ENCODE measurements around the gene INSIG2.

Gene INSIG2

DNA sequence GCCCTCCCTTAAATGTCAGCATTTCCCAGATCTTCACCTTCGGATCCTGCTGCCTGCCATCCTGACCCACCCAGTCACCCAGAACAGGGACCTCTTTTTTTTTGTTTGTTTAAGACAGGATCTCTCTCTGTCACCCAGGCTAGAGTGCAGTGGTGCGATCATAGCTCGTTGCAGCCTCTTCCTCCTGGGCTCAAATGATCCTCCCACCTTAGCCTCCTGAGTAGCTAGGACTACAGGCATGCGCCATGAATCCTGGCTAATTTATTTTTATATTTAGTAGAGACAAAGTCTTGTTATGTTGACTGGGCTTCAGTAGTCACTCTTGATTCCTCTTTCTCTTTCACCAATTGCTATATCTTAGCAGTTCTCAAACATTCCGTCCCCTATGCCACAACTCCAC is 39.0 kb downstream of the INSIG2 start:
- DNase-seq (ENCODE audit: low spot score): no peak

DNA sequence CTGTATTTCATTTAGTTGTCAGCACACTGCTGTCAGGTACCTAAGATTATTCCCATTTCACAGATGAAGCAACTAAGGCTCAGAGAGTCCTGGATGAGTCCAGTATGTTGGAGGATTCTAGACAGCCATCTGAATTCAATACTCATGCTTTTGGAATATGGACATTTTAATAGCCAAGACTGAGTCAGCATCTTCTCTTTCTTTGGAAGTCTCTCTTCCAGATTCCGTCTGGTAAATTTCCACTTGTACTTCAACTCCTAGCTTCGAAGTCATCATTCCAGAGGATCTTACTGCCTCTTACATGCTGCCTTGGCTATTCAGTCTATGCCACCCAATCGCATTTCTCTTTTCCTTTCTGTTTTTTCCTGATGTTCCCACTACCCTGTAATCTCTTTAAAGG is 40.6 kb downstream of the INSIG2 start:
- DNase-seq (ENCODE audit: low spot score): no peak

DNA sequence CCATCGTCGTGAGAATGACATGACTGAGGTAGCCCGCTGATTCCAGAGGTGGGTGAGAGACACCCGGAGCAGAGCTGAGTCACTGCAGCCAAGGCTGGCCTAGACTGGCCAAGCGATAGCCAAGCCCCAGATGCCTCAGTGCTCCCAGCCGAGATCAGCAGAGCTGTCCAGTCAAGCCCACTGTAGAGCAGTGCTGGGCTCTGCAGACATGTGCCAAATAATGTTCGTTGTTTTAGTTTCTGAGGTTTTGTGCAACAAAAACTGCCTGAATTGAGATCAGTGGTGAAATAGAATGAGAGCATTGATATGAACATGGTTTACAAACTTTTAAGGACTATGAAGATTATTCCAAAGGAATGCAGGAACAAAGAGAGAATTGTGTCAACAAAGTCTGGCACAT is 42.1 kb downstream of the INSIG2 start:
- no peak for DNase-seq (ENCODE audit: low spot score)

DNA sequence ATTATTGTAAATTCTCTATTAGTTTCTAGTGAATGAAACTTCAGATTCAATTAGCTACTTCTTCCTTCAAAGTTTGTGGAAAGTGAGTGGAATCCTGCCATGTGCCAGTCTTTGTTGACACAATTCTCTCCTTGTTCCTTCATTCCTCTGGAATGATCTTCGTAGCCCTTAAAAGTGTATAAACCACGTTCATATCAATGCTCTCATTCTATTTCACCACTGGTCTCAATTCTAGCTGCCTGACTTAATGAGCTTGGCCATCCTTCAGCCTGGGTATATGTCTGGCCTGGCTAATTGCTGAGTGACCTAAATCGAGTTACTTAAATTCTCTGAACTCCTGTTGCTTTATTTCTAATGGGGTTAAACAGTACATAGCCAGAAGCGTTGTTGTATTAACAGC is 43.5 kb downstream of the INSIG2 start:
- no peak for DNase-seq (ENCODE audit: low spot score)

DNA sequence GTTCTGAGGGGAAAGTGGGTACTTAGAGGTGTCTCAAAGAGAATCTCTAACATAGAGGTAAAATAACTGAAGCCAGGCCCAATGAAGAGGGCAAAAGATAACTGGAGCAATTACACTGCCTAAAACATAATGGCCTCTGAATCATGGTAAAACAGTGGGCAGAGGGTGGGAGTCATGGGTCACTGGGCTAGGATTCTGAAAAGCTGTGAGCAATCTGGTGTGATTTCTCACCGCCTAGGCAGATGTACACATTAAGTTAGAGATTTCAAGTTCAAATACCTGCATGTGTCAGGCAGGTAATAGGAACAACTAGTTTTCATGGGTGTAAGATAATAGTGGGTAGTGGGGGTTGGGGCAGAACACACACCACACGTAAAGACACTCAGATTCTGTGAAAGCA is 45.6 kb downstream of the INSIG2 start:
- no peak for DNase-seq (ENCODE audit: low spot score)

DNA sequence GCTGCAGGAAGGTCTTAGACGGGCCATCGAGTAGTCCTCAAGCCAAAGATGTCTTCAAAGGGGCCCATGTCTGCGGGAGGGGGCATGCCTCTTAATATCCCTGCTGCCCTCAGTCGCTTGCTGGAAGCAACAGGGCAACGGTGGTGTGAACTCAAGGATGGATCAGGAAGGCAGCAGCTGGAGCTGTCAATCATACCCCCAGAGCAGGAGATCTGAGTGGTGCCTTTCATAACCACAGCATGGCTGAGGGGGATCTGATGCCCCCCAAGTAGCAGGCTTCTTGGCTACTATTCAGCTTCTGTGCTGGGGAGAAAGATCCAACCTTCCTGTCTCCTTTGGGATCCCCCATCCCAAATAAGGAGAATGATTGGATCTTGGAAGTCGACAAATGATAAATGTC is 46.4 kb downstream of the INSIG2 start:
- no peak for DNase-seq (ENCODE audit: low spot score)

DNA sequence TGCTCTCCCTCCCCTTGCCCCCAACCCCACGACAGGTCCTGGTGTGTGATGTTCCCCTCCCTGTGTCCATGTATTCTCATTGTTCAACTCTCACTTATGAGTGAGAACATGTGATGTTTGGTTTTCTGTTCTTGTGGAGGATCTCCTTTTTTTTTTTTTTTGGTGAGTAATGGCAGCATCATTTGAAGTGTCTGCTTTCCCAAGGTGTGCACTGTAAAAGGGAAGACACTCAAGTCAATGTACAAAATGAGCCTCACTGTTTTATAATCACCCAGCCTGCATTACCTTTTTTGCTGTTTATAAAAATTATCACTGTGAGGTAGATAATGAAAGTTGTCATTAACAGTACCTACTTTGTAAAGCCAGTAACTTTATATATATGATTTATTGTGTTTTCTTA is 56.9 kb downstream of the INSIG2 start:
- no peak for DNase-seq (ENCODE audit: low spot score)

DNA sequence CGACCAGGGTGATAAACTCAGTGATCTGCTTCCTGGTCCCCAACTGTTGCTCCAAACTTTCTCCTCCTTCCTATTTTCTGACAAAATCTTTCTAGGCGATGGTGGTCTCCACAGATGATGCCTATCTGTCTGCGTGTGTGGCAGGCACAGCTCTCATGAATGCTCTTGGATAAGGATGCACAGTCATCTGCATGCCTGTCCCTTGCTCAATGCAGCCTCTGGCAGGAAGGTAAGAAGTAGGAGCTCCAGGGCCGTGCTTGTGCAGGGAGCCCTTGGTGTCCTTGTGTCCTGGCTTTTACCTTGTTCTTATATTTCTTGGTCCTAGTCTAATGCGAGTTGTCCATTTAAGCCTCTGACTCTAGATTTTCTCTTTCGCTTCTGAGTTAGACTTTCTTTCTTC is 57.5 kb downstream of the INSIG2 start:
- no peak for DNase-seq (ENCODE audit: low spot score)

DNA sequence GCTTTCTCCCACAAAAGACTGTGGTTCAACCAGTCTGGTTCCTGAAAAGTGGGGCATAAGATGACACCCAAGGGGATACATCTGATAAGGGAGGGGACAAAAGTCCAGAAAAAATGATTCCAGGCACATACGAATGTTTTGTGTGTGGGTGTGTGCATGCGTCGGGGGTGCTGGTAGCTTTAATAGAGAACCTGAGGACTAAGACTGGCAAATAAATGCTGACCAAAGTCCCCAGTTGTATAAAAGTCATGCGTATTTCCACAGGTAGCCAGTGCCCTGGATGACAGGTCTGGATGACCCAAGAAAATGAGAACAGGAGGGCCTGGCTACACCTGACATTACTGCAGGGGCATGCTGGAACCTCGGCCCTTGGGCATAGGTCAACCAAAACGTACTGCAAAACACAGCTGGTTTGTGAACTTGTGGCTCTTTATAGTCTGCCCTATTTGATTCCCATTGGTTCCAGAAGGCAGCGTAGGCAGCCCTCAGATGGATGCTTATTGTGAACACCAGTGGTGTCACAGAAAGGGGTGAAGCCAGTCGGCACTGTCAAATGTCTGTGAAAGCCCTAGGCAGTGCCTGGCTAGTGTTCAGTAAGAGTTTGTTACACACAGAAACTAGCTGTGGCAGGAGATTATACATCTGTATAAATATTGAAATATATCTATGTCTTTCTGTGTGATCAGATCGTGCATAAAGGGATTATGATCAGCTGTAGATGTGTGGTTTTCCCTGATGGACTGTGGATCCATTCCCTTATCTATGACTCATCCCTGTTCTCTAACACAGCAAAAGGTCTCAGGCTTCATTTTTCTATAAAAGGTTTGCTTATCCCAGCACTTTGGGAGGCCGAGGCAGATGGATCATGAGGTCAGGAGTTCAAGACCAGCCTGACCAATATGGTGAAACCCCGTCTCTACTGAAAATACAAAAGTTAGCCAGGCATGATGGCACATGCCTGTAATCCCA is 58.3 kb downstream of the INSIG2 start:
- no peak for DNase-seq (ENCODE audit: low spot score)

DNA sequence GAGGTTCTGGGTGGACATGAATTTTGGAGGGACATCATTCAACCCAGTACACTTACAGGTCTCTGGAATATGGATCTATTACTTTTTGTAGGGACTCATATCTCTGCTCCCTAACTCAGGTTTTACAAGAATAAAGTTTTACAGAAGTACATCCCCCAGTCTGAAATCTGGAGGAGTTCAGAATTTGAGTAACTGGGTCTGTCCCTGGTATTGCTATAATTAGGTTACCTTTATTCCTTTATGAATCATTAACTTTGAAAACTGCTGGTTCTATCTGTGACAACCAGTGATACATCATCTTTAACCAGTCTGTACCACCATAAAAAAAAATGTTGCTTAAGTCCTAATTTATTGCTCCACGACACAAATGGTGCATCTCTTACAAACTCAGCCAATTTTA is 59.9 kb downstream of the INSIG2 start:
- DNase-seq (ENCODE audit: low spot score): no peak

DNA sequence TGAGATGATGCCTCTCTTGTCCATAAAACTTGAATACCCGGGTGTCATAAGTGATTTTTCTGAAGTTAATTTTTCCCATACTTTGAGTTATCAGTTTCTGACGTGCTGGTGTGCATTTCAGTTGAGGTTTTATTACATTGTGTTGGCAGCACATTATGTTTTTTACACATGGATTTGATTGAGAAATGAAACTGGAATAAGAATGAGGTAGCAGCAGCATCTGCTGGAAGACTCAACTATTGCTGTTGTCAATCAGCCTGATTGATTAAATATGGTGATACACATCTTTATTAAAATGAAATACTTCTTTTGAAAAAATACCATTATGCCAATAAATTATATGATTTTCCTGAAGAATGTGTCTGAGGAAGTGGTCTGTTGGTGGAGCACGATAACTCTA is 60.5 kb downstream of the INSIG2 start:
- no peak for DNase-seq (ENCODE audit: low spot score)

DNA sequence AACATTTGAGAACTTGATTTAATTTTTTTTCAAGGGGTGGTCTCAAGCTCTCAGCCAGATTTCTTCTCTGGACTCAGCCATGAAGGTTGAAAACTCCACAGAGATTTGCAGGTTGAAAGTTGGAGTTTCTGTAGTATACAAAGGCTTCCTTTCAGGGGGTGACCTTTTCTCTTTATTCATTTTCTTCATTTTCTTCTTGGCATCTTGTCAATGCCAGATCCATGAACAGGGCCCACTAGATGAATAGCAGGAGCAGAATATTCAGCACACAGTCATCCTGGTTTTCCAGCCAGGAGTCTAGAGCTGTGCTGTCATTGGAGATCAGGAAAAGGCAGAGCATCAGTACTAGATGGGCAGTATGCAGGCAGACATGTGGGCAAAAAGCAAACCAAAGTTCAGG is 62.0 kb downstream of the INSIG2 start:
- no peak for DNase-seq (ENCODE audit: low spot score)

DNA sequence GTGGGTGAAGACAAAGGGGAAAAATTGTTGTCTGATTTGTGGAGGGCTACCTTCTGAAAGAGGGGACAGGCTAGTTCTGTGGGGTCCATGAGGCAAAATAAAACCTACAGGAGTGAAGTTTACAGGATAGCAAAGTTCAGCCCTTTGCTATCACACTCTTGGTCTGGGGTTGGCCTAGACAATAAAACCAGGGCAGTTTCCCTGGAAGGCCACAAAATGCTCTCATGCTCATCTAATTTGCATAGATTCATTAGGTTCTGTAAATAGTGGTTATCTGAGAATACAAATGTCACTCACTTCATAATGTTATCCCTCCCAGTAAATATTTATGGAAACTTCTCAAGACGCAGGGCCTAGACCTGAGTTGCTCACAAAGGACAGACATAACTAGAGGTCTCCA is 63.6 kb downstream of the INSIG2 start:
- no peak for DNase-seq (ENCODE audit: low spot score)

DNA sequence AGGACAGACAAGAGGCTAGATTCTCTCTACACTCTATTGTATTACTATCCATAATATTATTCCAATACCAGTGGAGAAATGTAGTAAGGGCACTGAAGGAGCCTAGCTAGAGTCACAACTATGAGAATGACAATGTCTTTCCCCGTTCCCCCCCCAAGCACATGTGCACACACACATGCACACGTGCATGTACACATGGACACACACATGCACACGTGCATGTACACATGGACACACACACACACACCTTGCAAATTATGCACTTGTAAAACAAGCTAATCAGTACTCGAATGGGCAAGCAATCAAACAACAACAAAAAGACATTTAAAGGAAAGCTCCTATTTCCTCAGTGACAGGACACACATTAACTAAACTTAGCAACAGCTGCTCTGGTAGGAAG is 65.2 kb downstream of the INSIG2 start:
- no peak for DNase-seq (ENCODE audit: low spot score)

DNA sequence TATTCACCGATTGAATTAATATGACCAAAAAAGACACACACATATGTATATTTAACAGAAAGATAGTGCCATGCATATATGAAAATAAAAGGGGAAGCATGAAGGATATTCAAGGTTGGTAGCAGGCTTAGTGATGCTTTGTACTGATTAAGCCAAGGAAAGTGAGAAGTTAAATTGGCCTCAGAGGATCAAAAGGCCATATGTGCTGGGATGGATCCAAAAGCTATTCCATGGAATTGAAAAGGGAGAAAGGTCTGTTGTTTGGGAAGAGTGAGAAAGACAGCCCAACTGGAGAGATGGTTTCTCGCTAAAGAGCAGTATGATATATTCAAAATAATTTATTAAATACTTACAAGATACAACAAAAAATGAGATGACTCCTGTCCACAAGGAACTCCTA is 65.9 kb downstream of the INSIG2 start:
- DNase-seq (ENCODE audit: low spot score): no peak

Measured in cerebellar cortex (tissue), 1 donor.